Measurements from ENCODE around the gene TASP1.

TASP1 gene

GRCh38 chr20:13355941-13356486, 282.7 kb downstream of the TASP1 start:
- no peak for DNase-seq (ENCODE audit: extremely low read depth in 1 of 2, low read depth in 1 of 2)

GRCh38 chr20:13355411-13355810, 283.3 kb downstream of the TASP1 start:
- DNase-seq (ENCODE audit: extremely low read depth in 1 of 2, low read depth in 1 of 2) = no peak

- no peak for DNase-seq (ENCODE audit: extremely low read depth in 1 of 2, low read depth in 1 of 2)
Observed at GRCh38 chr20:13353261-13353945, 285.3 kb downstream of the TASP1 start.

GRCh38 chr20:13349235-13349604, 289.5 kb downstream of the TASP1 start:
- no peak for DNase-seq (ENCODE audit: extremely low read depth in 1 of 2, low read depth in 1 of 2)

- DNase-seq (ENCODE audit: extremely low read depth in 1 of 2, low read depth in 1 of 2) = no peak
Observed at GRCh38 chr20:13348311-13349234, 290.2 kb downstream of the TASP1 start.

- no peak for DNase-seq (ENCODE audit: extremely low read depth in 1 of 2, low read depth in 1 of 2)
Observed at GRCh38 chr20:13344671-13345070, 294.1 kb downstream of the TASP1 start.

GRCh38 chr20:13342469-13343242, 296.1 kb downstream of the TASP1 start:
- no peak for DNase-seq (ENCODE audit: extremely low read depth in 1 of 2, low read depth in 1 of 2)

GRCh38 chr20:13341737-13342393, 296.9 kb downstream of the TASP1 start:
- peak in 1 of 2 donors; percentile 5 for DNase-seq (ENCODE audit: extremely low read depth in 1 of 2, low read depth in 1 of 2)

- DNase-seq (ENCODE audit: extremely low read depth in 1 of 2, low read depth in 1 of 2) = no peak
Observed at GRCh38 chr20:13340088-13340487, 298.6 kb downstream of the TASP1 start.
